ENCODE data around the gene FOXN3. TPM values are rescaled to one million over a fixed set of nuclear protein-coding genes. Genes with fewer than 3 reads are reported as not detected.

FOXN3 gene
- total RNA-seq, 4 donors from 2014 or later = 129 to 213 (median 163) TPM

GRCh38 chr14:89303456-89304435, 113.3 kb downstream of the FOXN3 start:
- Histone ChIP-seq H3K4me3 (peak overlapping the region in 1 of 4 donors; percentile 23), H3K4me1 (peaks cover 0 to 26% (median 17%) of the 10 kb centered on the region in 4 donors), H3K27me3 (no peaks in the 10 kb centered on the region), H3K27ac (peak overlapping the region; percentile 77 to 86 (median 84)), H3K36me3 (no peaks in the 10 kb centered on the region), H3K9me3 (no peaks in the 10 kb centered on the region)
- DNase-seq = peak in 2 of 3 donors; percentile 60 to 80
- TF ChIP-seq, protein P1, sequence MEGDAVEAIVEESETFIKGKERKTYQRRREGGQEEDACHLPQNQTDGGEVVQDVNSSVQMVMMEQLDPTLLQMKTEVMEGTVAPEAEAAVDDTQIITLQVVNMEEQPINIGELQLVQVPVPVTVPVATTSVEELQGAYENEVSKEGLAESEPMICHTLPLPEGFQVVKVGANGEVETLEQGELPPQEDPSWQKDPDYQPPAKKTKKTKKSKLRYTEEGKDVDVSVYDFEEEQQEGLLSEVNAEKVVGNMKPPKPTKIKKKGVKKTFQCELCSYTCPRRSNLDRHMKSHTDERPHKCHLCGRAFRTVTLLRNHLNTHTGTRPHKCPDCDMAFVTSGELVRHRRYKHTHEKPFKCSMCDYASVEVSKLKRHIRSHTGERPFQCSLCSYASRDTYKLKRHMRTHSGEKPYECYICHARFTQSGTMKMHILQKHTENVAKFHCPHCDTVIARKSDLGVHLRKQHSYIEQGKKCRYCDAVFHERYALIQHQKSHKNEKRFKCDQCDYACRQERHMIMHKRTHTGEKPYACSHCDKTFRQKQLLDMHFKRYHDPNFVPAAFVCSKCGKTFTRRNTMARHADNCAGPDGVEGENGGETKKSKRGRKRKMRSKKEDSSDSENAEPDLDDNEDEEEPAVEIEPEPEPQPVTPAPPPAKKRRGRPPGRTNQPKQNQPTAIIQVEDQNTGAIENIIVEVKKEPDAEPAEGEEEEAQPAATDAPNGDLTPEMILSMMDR (IDR thresholded peaks at IDR 0.05) = no peak
- no peak for TF ChIP-seq POLR2A (IDR thresholded peaks at IDR 0.05)

- TF ChIP-seq, protein P1 (IDR thresholded peaks at IDR 0.05) = no peak
- TF ChIP-seq POLR2A (IDR thresholded peaks at IDR 0.05) = no peak
- no peaks in the 10 kb centered on the region for H3K27me3 ChIP-seq
- no peak overlapping the region for H3K4me3 ChIP-seq
- H3K9me3 ChIP-seq = no peaks in the 10 kb centered on the region
- peak overlapping the region; percentile 50 to 86 (median 84) for H3K27ac ChIP-seq
- H3K36me3 ChIP-seq = no peaks in the 10 kb centered on the region
- H3K4me1 ChIP-seq = peaks cover 0 to 26% (median 17%) of the 10 kb centered on the region in 4 donors
- DNase-seq = peak in 1 of 3 donors; percentile 39
These were observed 114.6 kb downstream of the FOXN3 start for GRCh38 chr14:89302396-89302950.

DNA sequence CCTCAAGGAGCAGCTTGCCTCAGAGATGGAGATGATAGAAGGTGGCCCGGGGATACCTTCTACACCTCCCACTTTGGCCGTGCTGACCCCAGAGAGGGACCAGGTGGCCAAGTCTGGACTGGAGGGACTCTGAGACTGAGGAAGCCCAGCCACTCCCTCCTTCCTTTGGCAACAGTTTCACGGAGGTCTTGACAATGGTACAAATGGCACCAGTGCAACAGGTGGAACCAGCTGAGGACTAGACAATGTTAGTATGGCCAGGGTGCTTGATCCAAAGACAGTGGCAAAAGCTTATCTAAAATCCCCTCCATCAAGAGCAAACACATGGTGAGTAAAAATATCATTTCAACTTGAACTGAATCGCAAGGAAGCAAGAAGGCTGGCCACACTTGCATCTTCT, 117.4 kb downstream of the FOXN3 start:
- TF ChIP-seq POLR2A (IDR thresholded peaks at IDR 0.05) = no peak
- TF ChIP-seq, protein P1 (IDR thresholded peaks at IDR 0.05) = no peak
- Histone ChIP-seq H3K27me3 (no peaks in the 10 kb centered on the region), H3K36me3 (no peaks in the 10 kb centered on the region), H3K9me3 (no peaks in the 10 kb centered on the region), H3K4me3 (no peak overlapping the region), H3K27ac (no peak overlapping the region), H3K4me1 (peaks cover 0 to 15% (median 11%) of the 10 kb centered on the region in 4 donors)
- DNase-seq = no peak

- Histone ChIP-seq H3K9me3 (no peaks in the 10 kb centered on the region), H3K36me3 (no peaks in the 10 kb centered on the region), H3K4me3 (no peak overlapping the region), H3K27me3 (no peaks in the 10 kb centered on the region), H3K27ac (no peak overlapping the region), H3K4me1 (peaks cover 0 to 8% (median 6%) of the 10 kb centered on the region in 4 donors)
- TF ChIP-seq POLR2A (IDR thresholded peaks at IDR 0.05) = no peak
- TF ChIP-seq, protein P1 (IDR thresholded peaks at IDR 0.05) = no peak
- DNase-seq = no peak
These were observed 118.8 kb downstream of the FOXN3 start for GRCh38 chr14:89298056-89298834.

GRCh38 chr14:89296281-89296745, 120.7 kb downstream of the FOXN3 start:
- no peaks in the 10 kb centered on the region for H3K36me3 ChIP-seq
- no peak overlapping the region for H3K4me3 ChIP-seq
- H3K27ac ChIP-seq = no peak overlapping the region
- no peaks in the 10 kb centered on the region for H3K27me3 ChIP-seq
- H3K4me1 ChIP-seq = no peaks in the 10 kb centered on the region
- H3K9me3 ChIP-seq = no peaks in the 10 kb centered on the region
- no peak for DNase-seq
- TF ChIP-seq, protein P1 (IDR thresholded peaks at IDR 0.05) = no peak
- TF ChIP-seq POLR2A (IDR thresholded peaks at IDR 0.05) = no peak
